ENCODE results near the gene RNF2. TPM values are rescaled to one million over a fixed set of nuclear protein-coding genes. Genes with fewer than 3 reads are reported as not detected.

RNF2 gene
- total RNA-seq, 2 experiments from 2014 or later: 17.8 to 24.7 TPM

DNA sequence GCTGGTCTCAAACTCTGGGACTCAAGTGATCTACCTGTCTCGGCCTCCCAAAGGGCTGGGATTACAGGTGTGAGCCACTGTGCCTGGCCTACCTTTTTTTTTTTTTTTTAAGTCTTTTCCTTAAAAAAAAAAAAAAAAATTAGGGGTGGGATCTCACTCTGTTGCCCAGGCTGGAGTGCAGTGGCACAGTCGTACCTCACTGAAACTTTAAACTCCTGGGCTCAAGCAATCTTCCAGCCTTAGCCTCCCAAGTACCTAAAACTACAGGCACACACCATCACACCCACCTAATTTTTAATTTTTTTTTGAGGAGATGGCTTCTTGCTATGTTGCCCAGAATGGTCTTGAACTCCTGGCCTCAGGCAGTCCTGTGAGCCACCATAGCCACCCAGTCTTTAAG, 38.5 kb downstream of the RNF2 start:
- ChIA-PET POLR2A (interaction anchor here (0.6 to 1.6 kb wide), 2 partner anchors 23 to 317 kb away, joined by 4 read pairs; no protein-coding TSS in a partner anchor), CTCF (ENCODE audit: unreplicated experiment) (no interaction called here)
- intact Hi-C loops (cut with micrococcal nuclease; ENCODE audit: unreplicated experiment): no loop called here
- no peak overlapping the region for H3K27ac ChIP-seq (ENCODE audit: low read depth, low read length, poor library complexity, severe bottlenecking)
- peaks cover 24% of the 10 kb centered on the region for H3K79me2 ChIP-seq (ENCODE audit: insufficient read depth, low read depth, low read length)
- H3K9me3 ChIP-seq (ENCODE audit: low read length): no peaks in the 10 kb centered on the region
- BruUV-seq (replicated peaks): no TSS peak
- H3K36me3 ChIP-seq (ENCODE audit: insufficient read depth, low read length): peaks cover 12% of the 10 kb centered on the region
- no peaks in the 10 kb centered on the region for H4K20me1 ChIP-seq (ENCODE audit: insufficient read depth, low read length)
- TF ChIP-seq CTCF (conservative IDR thresholded peaks at IDR 0.05; ENCODE audit: low read length) (no peak), EZH2phosphoT487 (IDR thresholded peaks at IDR 0.05; ENCODE audit: borderline replicate concordance, low read depth, low read length) (no peak)
- no peaks in the 10 kb centered on the region for H3K9me2 ChIP-seq (ENCODE audit: insufficient read depth, low read length)
- no peaks in the 10 kb centered on the region for H3K4me1 ChIP-seq (ENCODE audit: insufficient read depth, low read length, poor library complexity, severe bottlenecking)
- no peak overlapping the region for H3K4me2 ChIP-seq (ENCODE audit: low read length)
- H2AFZ ChIP-seq (ENCODE audit: low read length): no peak overlapping the region
- DNase-seq (ENCODE audit: low spot score): no peak
- no peak overlapping the region for H3K4me3 ChIP-seq (ENCODE audit: low read depth, low read length, poor library complexity, severe bottlenecking)

DNA sequence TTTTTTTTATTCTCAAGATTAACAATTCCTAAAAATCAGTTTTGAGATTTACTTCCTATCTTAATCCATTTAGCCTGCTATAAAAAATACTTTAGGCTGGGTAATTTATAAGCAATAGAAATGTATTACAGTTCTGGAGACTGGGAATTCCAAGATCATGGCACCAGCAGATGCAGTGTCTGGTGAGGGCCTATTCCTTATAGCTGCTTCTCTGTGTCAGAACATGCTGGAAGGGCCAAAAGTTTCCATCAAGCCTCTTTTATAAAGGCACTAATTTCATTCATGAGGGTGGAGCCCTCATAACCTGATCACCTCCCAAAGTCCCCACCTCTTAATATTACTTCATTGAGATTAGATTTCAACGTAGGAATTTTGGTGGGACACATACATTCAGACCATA, 41.7 kb downstream of the RNF2 start:
- DNase-seq (ENCODE audit: low spot score): no peak
- no peaks in the 10 kb centered on the region for H3K9me3 ChIP-seq (ENCODE audit: low read length)
- H3K9me2 ChIP-seq (ENCODE audit: insufficient read depth, low read length): no peaks in the 10 kb centered on the region
- H3K4me1 ChIP-seq (ENCODE audit: insufficient read depth, low read length, poor library complexity, severe bottlenecking): no peaks in the 10 kb centered on the region
- H3K79me2 ChIP-seq (ENCODE audit: insufficient read depth, low read depth, low read length): peaks cover 16% of the 10 kb centered on the region; the same call in 1 of the 2 replicates
- CTCF ChIA-PET (ENCODE audit: unreplicated experiment): no interaction called here
- intact Hi-C loops (cut with micrococcal nuclease; ENCODE audit: unreplicated experiment): no loop called here
- H3K4me3 ChIP-seq (ENCODE audit: low read depth, low read length, poor library complexity, severe bottlenecking): no peak overlapping the region
- H3K27ac ChIP-seq (ENCODE audit: low read depth, low read length, poor library complexity, severe bottlenecking): no peak overlapping the region
- peaks cover 23% of the 10 kb centered on the region for H3K36me3 ChIP-seq (ENCODE audit: insufficient read depth, low read length)
- POLR2A ChIA-PET: interaction anchor here (0.7 kb wide), 1 partner anchor 36 kb away, joined by 4 read pairs; no protein-coding TSS in a partner anchor
- no peak overlapping the region for H3K4me2 ChIP-seq (ENCODE audit: low read length)
- H4K20me1 ChIP-seq (ENCODE audit: insufficient read depth, low read length): no peaks in the 10 kb centered on the region
- no TSS peak for BruUV-seq (replicated peaks)
- TF ChIP-seq EZH2phosphoT487 (IDR thresholded peaks at IDR 0.05; ENCODE audit: borderline replicate concordance, low read depth, low read length): no peak
- no peak for TF ChIP-seq CTCF (conservative IDR thresholded peaks at IDR 0.05; ENCODE audit: low read length)
- H2AFZ ChIP-seq (ENCODE audit: low read length): no peak overlapping the region

DNA sequence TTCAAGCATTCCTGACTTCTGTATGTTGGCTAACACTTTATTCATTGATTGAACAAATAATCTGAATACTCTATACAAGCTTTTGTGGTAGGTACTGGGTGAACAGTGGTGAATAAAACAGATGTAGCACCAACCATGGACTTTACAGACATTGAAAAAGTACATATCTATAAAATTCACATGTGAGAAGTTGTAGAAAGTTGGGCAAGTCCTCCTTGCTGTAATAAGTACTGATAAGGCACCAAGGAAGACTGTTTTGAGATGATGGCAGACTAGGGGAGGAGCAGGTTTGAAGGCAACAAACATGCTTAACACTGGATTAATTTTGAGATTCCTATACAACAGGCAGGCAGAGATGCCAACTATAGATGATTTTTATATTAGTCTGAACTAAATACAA, 42.4 kb downstream of the RNF2 start:
- CTCF ChIA-PET (ENCODE audit: unreplicated experiment): no interaction called here
- BruUV-seq (replicated peaks): no TSS peak
- intact Hi-C loops (cut with micrococcal nuclease; ENCODE audit: unreplicated experiment): no loop called here
- no peak for TF ChIP-seq EZH2phosphoT487 (IDR thresholded peaks at IDR 0.05; ENCODE audit: borderline replicate concordance, low read depth, low read length)
- TF ChIP-seq CTCF (conservative IDR thresholded peaks at IDR 0.05; ENCODE audit: low read length): no peak
- Histone ChIP-seq H3K9me2 (ENCODE audit: insufficient read depth, low read length) (no peaks in the 10 kb centered on the region), H3K4me1 (ENCODE audit: insufficient read depth, low read length, poor library complexity, severe bottlenecking) (no peaks in the 10 kb centered on the region), H2AFZ (ENCODE audit: low read length) (no peak overlapping the region), H3K4me2 (ENCODE audit: low read length) (no peak overlapping the region), H3K36me3 (ENCODE audit: insufficient read depth, low read length) (peaks cover 23% of the 10 kb centered on the region), H3K27ac (ENCODE audit: low read depth, low read length, poor library complexity, severe bottlenecking) (no peak overlapping the region), H3K79me2 (ENCODE audit: insufficient read depth, low read depth, low read length) (peaks cover 15% of the 10 kb centered on the region; the same call in 1 of the 2 replicates), H4K20me1 (ENCODE audit: insufficient read depth, low read length) (no peaks in the 10 kb centered on the region), H3K4me3 (ENCODE audit: low read depth, low read length, poor library complexity, severe bottlenecking) (no peak overlapping the region), H3K9me3 (ENCODE audit: low read length) (no peaks in the 10 kb centered on the region)
- POLR2A ChIA-PET: no interaction called here
- no peak for DNase-seq (ENCODE audit: low spot score)

Data from OCI-LY7 (cell line).